GM12878 (cell line): ENCODE data around the gene NFKBIE. TPM values are rescaled to one million over a fixed set of nuclear protein-coding genes. Genes with fewer than 3 reads are reported as not detected.

Experiments used
- ATF3 ChIP-seq: IDR thresholded peaks from 2 replicates; pipeline ENCODE4 v1.6.1; 2011; ENCODE audit warnings: low read depth, mild to moderate bottlenecking, low read length, moderate library complexity, borderline replicate concordance; ENCODE audit errors: extremely low read depth
- BHLHE40 ChIP-seq, 2 experiments: fragments of 450-650 bp in 1 of 2; IDR thresholded peaks; 2 replicates each; pipeline ENCODE4 v1.6.1; 2011 to 2017; ENCODE audit warnings: low read depth in 2 of 2, borderline replicate concordance in 1 of 2, improper control_type of control experiment in 1 of 2, low read length in 1 of 2, mild to moderate bottlenecking in 1 of 2
- BMI1 ChIP-seq: fragments of 450-650 bp; IDR thresholded peaks from 2 replicates; pipeline ENCODE4 v1.6.1; 2016; ENCODE audit warnings: mild to moderate bottlenecking, moderate library complexity, borderline replicate concordance
- EGR1 ChIP-seq, 2 experiments: IDR thresholded peaks; 1 replicate in 1 of 2; 2 replicates in 1 of 2; pipeline ENCODE4 v1.6.1; 2011 to 2012; ENCODE audit warnings: low read depth in 2 of 2, low read length in 2 of 2, borderline replicate concordance in 1 of 2, mild to moderate bottlenecking in 1 of 2, moderate library complexity in 1 of 2
- HSF1 ChIP-seq: fragments of 150-350 bp; IDR thresholded peaks from 2 replicates; pipeline ENCODE4 v1.6.1; 2014; ENCODE audit warnings: mild to moderate bottlenecking, low read depth, low read length
- KLF5 ChIP-seq: fragments of 450-650 bp; IDR thresholded peaks from 2 replicates; pipeline ENCODE4 v1.6.1; 2014; ENCODE audit warnings: mild to moderate bottlenecking; ENCODE audit not compliant: partially characterized antibody
- LARP7 ChIP-seq: fragments of 450-650 bp; IDR thresholded peaks from 2 replicates; pipeline ENCODE4 v1.6.1; 2017; ENCODE audit warnings: mild to moderate bottlenecking
- MTA2 ChIP-seq: fragments of 450-650 bp; IDR thresholded peaks from 2 replicates; pipeline ENCODE4 v1.6.1; 2016; ENCODE audit warnings: low read depth, mild to moderate bottlenecking, moderate library complexity
- MYC ChIP-seq: IDR thresholded peaks from 2 replicates; pipeline ENCODE4 v1.6.1; 2011; ENCODE audit warnings: mild to moderate bottlenecking, low read length, moderate library complexity, inconsistent platforms; ENCODE audit not compliant: insufficient read depth, insufficient replicate concordance, insufficient read length, severe bottlenecking
- PBX3 ChIP-seq: IDR thresholded peaks from 2 replicates; pipeline ENCODE4 v1.6.1; 2011; ENCODE audit warnings: mild to moderate bottlenecking, low read depth, low read length, moderate library complexity; ENCODE audit not compliant: insufficient replicate concordance
- PKNOX1 ChIP-seq: fragments of 450-650 bp; IDR thresholded peaks from 2 replicates; pipeline ENCODE4 v1.6.1; 2016; ENCODE audit warnings: mild to moderate bottlenecking
- PRDM15 ChIP-seq: fragments of 450-650 bp; formaldehyde crosslinking; IDR thresholded peaks from 2 replicates; pipeline ENCODE4 v1.4.0; 2020; ENCODE audit warnings: mild to moderate bottlenecking, moderate library complexity
- RFX5 ChIP-seq: IDR thresholded peaks from 2 replicates; pipeline ENCODE4 v1.6.1; 2011; ENCODE audit warnings: low read depth, low read length, improper control_type of control experiment
- SMAD1 ChIP-seq: fragments of 450-650 bp; IDR thresholded peaks from 2 replicates; pipeline ENCODE4 v1.6.1; 2018; ENCODE audit warnings: mild to moderate bottlenecking, low read depth; ENCODE audit not compliant: partially characterized antibody
- STAT1 ChIP-seq: fragments of 450-650 bp; conservative IDR thresholded peaks from 2 replicates; pipeline ENCODE4 v1.6.1; 2014; ENCODE audit warnings: antibody characterized with exemption, mild to moderate bottlenecking
- TCF3 ChIP-seq: IDR thresholded peaks from 2 replicates; pipeline ENCODE4 v1.6.1; 2012; ENCODE audit warnings: low read depth, mild to moderate bottlenecking, low read length, borderline replicate concordance; ENCODE audit not compliant: insufficient read depth
- USF2 ChIP-seq: IDR thresholded peaks from 2 replicates; pipeline ENCODE4 v1.6.1; 2011; ENCODE audit warnings: low read depth, low read length, improper control_type of control experiment, borderline replicate concordance
- ZNF217 ChIP-seq: fragments of 450-650 bp; IDR thresholded peaks from 2 replicates; pipeline ENCODE4 v1.6.1; 2017; ENCODE audit warnings: antibody characterized with exemption, mild to moderate bottlenecking
- polyA plus RNA-seq, 11 experiments: library from polyadenylated mRNA; depleted of rRNA in 4 of 11; unstranded in 6 of 11; stranded (reverse) in 5 of 11; fragments of >200 nt; fragmentation: Nextera tagmentation in 4 of 11; fragmentation: Illumina TruSeq in 1 of 11; extraction: Ambion mirVana in 4 of 11; extraction: Trizol in 1 of 11; gene quantifications; 1 replicate in 1 of 11; 2 replicates in 10 of 11; pipeline versions ENCODE4 v1.2.1 to v1.2.3, GENCODE V29; 2011 to 2016; ENCODE audit warnings: inconsistent platforms in 2 of 11, missing spikeins in 2 of 11, low read depth in 1 of 11
- total RNA-seq, 4 experiments: library from RNA; depleted of rRNA in 3 of 4; stranded (reverse); fragments of >200 nt in 3 of 4; fragmentation: Illumina TruSeq in 1 of 4; extraction: Trizol in 1 of 4; gene quantifications; 2 replicates each; pipeline versions ENCODE4 v1.2.1 to v1.2.3, GENCODE V29; 2013 to 2021

The NFKBIE gene
- total and polyA plus RNA-seq, 10 of the 15 experiments (the other 5 are each of a cell fraction or from before 2014, with no cell fraction given), result 10.4 to 106 (median 38.8) TPM

- TF ChIP-seq PKNOX1, result peak; percentile 53; the same call in 1 of the 2 replicates
- peak; percentile 76 for TF ChIP-seq SMAD1
- TF ChIP-seq TCF3, result 0 out of 2 replicates have a peak, but pooled peaks have one; percentile 28
- TF ChIP-seq BHLHE40 (IDR thresholded peaks at IDR 0.05; ENCODE audit: borderline replicate concordance in 1 of 2, low read depth in 2 of 2, low read length in 1 of 2), result peak; percentile 54; a peak in 2 of 4 replicates
- TF ChIP-seq MTA2, result peak; percentile 58; the same call in 1 of the 2 replicates
- TF ChIP-seq LARP7, result peak; percentile 38; the same call in 1 of the 2 replicates
- no peak for TF ChIP-seq RFX5
- TF ChIP-seq MYC, result no peak
- no peak for TF ChIP-seq STAT1
- peak; percentile 28 for TF ChIP-seq PBX3
- no peak for TF ChIP-seq PRDM15 (CRISPR knock-in tag)
- peak; percentile 11; the same call in 1 of the 2 replicates for TF ChIP-seq USF2
- no peak; the same call in 1 of the 2 replicates for TF ChIP-seq HSF1
- TF ChIP-seq ZNF217, result peak; percentile 56; the same call in 1 of the 2 replicates
- TF ChIP-seq ATF3, result no peak
- TF ChIP-seq EGR1 (IDR thresholded peaks at IDR 0.05; ENCODE audit: borderline replicate concordance in 1 of 2, low read depth in 2 of 2, low read length in 2 of 2), result peak in 1 of 2 experiments; percentile 64; a peak in 2 of 3 replicates
- TF ChIP-seq KLF5, result no peak
- peak; percentile 20; the same call in 1 of the 2 replicates for TF ChIP-seq BMI1
Measured at GRCh38 chr6:44263354-44264100, 1.8 kb downstream of the NFKBIE start (continued).
